GM12891 (cell line): ENCODE data around the gene TPO.

Experiments
- POLR2A ChIP-seq: IDR thresholded peaks from 2 replicates; pipeline ENCODE4 v1.6.1; 2011; ENCODE audit warnings: low read depth, low read length, control low read depth
- POLR2AphosphoS5 ChIP-seq: IDR thresholded peaks from 2 replicates; pipeline ENCODE4 v1.6.1; 2011; ENCODE audit warnings: low read depth, low read length, control low read depth
- TAF1 ChIP-seq: IDR thresholded peaks from 2 replicates; pipeline ENCODE4 v1.6.1; 2011; ENCODE audit warnings: low read depth, low read length, control low read depth

DNA sequence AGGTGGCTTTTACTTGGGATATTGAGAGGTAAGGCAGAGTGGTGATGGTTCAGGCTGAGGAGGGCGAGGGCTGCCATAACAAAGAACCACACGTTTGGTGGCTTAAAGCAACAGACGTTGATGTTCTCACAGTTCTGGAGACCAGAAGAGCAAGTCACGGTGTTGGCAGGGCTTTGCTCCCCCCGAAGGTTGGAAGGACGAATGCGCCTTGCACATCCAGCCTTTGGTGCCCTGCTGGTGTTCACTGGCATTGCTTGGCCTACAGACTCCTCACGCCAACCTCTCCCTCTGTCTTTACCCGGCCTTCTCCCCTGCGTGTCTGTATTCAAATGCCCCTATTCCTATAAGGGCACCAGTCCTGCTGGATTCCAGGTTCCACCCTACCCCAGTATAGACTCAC is 125.4 kb downstream of the TPO start:
- no peak for TF ChIP-seq POLR2A
- no peak for TF ChIP-seq POLR2AphosphoS5
- no peak for TF ChIP-seq TAF1
